Stimulated activated CD4-positive, alpha-beta T cell treated with anti-CD3 and anti-CD28 coated beads, Interleukin-2, amount 100 ng/mL, for 48 hours (primary cell): ENCODE measurements around the gene NOL4L.
A peak's percentile ranks its signal among the peaks of the same experiment; 100 is the strongest.

Experiments
- DNase-seq, 2 donors: peaks; one replicate each; pipeline ENCODE4 v3.0.0-alpha.2; 2020

Gene NOL4L

GRCh38 chr20:32574296-32575226 lies 10.6 kb downstream of the NOL4L start:
- DNase-seq = peak in 1 of 2 donors; percentile 46

GRCh38 chr20:32573167-32573851 lies 11.8 kb downstream of the NOL4L start:
- no peak for DNase-seq

- no peak for DNase-seq
These were observed 12.7 kb downstream of the NOL4L start for GRCh38 chr20:32572271-32572968.

GRCh38 chr20:32571566-32571965 lies 13.6 kb downstream of the NOL4L start:
- DNase-seq = no peak

GRCh38 chr20:32570401-32571190 lies 14.5 kb downstream of the NOL4L start:
- no peak for DNase-seq

GRCh38 chr20:32569380-32570305 lies 15.5 kb downstream of the NOL4L start:
- DNase-seq = no peak

GRCh38 chr20:32569018-32569379 lies 16.1 kb downstream of the NOL4L start:
- no peak for DNase-seq

- DNase-seq = no peak
These were observed 17.6 kb downstream of the NOL4L start for GRCh38 chr20:32567384-32568178.

GRCh38 chr20:32566379-32567374 lies 18.5 kb downstream of the NOL4L start:
- no peak for DNase-seq

GRCh38 chr20:32565735-32566032 lies 19.4 kb downstream of the NOL4L start:
- no peak for DNase-seq

GRCh38 chr20:32564921-32565734 lies 20.0 kb downstream of the NOL4L start:
- no peak for DNase-seq

GRCh38 chr20:32564440-32564839 lies 20.7 kb downstream of the NOL4L start:
- no peak for DNase-seq

- no peak for DNase-seq
These were observed 21.5 kb downstream of the NOL4L start for GRCh38 chr20:32563311-32564272.

- DNase-seq = no peak
These were observed 22.6 kb downstream of the NOL4L start for GRCh38 chr20:32562495-32562911.

GRCh38 chr20:32560989-32561830 lies 23.9 kb downstream of the NOL4L start:
- DNase-seq = no peak

- no peak for DNase-seq
These were observed 24.6 kb downstream of the NOL4L start for GRCh38 chr20:32560482-32560988.
